ENCODE measurements around the gene ONECUT1.

DNA sequence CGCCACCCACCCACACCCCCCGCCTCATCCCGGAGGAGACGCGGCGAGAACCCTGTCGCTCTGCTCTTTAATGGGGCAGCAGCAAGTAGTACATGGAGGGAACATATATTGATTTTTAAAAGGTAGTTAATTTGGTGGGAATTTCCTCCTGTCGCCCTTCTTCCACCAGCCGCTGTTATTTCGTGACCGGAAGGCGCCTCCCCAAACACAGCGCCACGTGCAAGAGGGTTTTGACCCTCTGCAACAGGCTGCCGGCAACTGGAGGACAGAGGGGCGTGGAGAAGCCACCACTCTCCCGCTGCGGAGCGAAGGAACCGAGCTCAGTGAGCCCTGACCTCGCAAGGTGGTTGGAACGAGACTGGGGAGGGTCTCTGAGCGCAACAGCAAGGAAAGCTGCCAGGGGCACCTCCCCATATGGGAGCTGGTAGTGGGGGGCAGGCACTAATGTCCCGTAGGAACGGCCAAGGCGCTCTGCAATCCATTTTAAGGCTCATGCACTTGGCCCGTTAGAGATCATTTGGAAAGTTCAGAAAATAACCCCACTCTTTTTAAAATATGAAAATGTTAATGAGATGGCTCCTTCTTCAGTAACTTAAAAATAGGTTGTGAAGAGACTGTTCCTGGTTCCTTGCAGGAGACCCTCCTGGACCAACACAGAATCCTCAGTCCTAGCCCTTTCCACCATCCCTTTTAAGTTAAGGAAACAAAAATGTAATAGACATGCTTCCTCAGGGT, 4.3 kb downstream of the ONECUT1 start:
- TF ChIP-seq, protein P1, sequence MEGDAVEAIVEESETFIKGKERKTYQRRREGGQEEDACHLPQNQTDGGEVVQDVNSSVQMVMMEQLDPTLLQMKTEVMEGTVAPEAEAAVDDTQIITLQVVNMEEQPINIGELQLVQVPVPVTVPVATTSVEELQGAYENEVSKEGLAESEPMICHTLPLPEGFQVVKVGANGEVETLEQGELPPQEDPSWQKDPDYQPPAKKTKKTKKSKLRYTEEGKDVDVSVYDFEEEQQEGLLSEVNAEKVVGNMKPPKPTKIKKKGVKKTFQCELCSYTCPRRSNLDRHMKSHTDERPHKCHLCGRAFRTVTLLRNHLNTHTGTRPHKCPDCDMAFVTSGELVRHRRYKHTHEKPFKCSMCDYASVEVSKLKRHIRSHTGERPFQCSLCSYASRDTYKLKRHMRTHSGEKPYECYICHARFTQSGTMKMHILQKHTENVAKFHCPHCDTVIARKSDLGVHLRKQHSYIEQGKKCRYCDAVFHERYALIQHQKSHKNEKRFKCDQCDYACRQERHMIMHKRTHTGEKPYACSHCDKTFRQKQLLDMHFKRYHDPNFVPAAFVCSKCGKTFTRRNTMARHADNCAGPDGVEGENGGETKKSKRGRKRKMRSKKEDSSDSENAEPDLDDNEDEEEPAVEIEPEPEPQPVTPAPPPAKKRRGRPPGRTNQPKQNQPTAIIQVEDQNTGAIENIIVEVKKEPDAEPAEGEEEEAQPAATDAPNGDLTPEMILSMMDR (IDR thresholded peaks at IDR 0.05): no peak
- TF ChIP-seq EP300 (IDR thresholded peaks at IDR 0.05): no peak

Data from ovary (tissue), 3 donors.